GM18870 (cell line): ENCODE data around the gene ADAM33.

Experiments
- ATAC-seq: cut with Tn5 transposase; IDR thresholded peaks from one replicate; pipeline ENCODE4 v1.9.1; 2021; ENCODE audit warnings: moderate library complexity; ENCODE audit not compliant: unreplicated experiment

ADAM33 gene

GRCh38 chr20:3710703-3711483 is 29.1 kb upstream of the ADAM33 start:
- ATAC-seq, result no peak

GRCh38 chr20:3710011-3710466 is 28.2 kb upstream of the ADAM33 start:
- no peak for ATAC-seq

DNA sequence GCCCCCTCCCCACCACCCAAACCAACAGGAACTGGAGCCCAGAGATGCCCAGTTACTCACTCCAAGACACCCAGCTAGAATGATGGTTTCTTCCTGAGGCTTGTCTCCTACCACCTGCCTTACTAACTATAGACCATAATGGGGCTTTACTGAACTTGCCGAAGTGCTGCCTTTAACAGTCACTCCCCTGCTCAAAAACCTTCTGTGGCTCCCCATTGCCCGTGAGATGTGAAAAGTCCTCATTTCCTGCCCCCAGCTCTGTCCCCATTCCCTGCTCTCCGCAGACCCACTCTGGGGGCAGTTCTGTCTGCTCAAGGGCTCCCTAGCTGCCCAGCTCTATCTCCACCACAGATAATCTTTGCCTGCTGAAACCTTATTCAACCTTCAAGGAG is 25.7 kb upstream of the ADAM33 start:
- no peak for ATAC-seq

DNA sequence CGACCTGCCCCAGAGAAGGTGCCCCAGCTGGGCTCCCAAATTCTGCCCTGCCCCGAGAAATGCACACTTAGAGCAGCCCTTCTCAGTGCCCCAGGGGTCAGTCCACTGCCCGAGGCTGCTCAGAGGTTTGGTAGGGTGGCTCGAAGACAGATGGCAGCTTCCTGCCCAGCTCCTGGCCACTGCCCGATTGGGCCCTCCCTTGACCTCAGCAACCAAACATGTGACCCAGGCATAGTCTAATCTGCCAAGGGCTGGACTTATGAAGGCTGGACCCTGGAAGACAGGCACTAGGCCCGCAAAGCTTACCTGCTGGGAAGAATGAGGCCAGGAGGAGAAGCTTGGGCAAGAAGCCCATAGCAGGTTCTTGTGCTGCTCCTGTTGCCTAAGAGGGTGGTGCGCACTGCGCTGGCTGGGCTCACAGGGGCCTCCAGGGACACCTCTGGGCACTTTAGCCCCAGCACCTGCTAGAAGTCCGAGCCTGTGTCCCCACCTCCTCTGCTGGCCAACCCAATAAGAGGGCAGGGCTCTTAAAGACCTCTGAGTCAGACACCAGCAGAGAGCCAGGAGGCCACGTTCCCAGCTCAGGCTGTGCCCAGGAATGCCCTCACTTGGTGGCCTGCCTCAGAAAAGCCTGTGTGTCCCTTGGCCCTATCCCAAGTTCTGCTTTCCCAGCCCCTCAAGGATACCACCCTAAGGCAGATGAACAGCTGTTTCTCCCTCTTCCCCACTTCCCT is 25.1 kb upstream of the ADAM33 start:
- no peak for ATAC-seq

- no peak for ATAC-seq
Observed at GRCh38 chr20:3705970-3706739, 24.3 kb upstream of the ADAM33 start.

DNA sequence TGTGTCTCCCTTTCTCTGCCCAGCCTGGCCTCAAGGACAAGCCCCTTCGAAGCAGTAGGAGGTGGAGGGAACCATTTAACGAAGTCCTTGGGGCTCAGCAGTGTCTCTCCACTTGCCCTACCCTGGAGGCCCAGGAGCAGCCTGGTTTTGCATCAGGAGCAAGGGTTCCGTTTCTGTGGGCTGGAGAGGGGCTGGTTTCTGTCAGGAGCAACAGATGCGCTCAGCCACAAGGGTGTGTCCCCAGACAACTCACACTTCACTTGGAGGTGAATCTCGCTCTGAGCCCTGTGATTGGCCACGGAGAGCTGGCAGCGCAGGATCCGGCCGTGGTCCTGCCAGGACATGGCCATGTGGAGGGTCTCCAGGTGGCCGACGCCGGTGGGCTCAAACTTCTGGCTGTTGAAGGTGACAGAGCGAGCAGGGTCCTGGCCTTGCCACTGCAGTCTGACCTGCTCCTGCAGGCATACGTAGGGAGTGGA is 23.7 kb upstream of the ADAM33 start:
- no peak for ATAC-seq

GRCh38 chr20:3704087-3704486 is 22.3 kb upstream of the ADAM33 start:
- no peak for ATAC-seq

- ATAC-seq, result no peak
Observed at GRCh38 chr20:3702611-3703391, 21.0 kb upstream of the ADAM33 start.

DNA sequence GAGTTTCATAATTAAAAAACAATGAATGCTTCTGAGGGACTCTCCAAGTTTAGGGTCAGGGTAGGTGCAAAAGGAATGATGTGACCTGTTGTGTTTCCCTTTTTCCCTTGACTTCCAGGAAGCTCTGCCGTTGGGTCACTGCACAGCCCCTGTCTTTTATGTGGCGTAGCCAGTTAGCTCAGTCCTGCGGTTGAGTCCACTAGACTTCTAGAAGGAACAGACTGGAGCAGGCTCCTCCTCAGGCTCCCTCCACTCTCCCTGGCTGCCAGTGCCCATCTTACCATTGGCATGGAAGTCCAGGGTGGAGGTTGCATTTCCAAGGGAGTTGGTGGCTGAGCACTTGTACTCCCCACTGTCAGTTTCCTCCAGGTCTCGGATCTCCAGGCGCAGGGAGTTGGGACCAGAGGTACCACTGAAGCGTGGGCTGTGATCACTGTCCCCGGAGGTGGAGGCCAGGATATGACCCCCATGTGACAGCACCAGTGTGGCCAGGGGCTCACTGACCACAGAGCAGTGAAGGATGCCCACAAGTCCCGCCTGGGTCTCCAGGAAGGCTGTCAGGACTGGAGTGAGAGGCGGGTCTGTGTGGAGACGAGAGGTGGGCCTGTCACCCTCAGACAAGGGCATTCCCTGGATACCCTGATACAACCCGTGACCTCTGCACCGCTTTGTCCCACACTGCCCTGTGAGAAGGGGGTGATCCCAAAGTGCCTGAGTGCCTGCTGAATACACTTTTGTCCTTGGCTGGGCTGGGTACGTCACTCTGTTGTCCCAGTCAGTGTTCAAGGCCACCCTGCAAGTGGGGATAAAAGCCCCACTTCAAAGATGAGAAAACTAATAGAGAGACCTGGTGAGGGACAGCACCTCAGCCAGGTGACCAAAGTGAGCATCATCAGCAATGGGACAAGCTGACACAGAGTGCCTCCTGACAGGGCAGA is 19.5 kb upstream of the ADAM33 start:
- ATAC-seq, result no peak

- no peak for ATAC-seq
Observed at GRCh38 chr20:3699037-3699436, 17.2 kb upstream of the ADAM33 start.

DNA sequence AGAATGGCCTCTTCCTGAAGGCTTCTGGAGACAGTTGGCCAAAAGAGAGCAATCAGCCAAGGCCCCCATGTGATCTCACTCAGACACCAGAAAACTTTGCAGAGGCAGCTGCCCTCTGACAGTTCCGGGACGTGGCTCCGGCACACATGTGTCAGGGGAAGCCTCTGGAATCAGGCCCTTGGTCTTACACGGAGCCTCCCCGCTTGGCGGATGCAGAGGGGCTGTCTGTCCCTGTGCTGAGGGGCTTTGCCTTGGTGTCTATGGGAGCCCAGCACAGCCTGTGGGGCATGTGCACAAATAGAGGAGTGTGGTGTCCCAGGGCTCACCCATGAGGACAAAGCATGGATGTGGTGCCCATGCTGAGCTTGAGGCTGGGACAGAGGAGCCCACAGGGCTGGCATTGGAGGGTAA is 16.8 kb upstream of the ADAM33 start:
- ATAC-seq, result no peak

DNA sequence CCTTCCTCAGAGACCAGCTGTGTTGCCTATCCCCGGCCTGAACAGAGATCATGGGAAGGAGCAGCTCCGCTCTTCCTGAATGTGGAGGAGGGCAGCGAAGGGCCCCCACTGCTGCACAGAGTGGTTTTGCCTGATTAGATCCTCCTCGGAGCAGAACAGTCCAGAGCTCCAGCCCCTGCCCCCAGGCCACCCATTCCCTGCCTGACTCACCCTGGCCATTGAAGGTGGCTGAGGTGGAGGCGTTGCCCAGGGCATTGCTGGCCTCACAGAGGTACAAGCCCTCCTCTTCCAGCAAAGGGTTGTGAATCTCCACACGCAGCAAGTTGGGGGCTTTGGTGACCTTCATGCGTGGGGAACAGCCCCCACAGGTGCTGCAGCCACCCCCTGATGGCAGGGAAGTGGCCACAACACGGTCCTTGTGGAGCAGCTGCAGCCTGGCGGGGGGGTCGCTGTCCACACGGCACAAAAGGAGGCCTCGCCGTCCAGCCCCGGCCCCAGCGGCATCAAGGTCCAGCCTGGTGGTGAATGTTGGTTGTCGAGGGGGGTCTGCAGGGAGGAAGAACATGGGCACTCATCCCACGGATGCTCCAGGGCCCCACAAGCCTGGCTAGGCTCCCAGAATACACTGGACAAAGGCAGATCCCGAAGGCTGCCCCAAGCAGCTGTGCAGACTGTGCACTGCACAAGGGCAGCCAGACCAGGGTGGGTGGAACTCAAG is 15.9 kb upstream of the ADAM33 start:
- no peak for ATAC-seq

DNA sequence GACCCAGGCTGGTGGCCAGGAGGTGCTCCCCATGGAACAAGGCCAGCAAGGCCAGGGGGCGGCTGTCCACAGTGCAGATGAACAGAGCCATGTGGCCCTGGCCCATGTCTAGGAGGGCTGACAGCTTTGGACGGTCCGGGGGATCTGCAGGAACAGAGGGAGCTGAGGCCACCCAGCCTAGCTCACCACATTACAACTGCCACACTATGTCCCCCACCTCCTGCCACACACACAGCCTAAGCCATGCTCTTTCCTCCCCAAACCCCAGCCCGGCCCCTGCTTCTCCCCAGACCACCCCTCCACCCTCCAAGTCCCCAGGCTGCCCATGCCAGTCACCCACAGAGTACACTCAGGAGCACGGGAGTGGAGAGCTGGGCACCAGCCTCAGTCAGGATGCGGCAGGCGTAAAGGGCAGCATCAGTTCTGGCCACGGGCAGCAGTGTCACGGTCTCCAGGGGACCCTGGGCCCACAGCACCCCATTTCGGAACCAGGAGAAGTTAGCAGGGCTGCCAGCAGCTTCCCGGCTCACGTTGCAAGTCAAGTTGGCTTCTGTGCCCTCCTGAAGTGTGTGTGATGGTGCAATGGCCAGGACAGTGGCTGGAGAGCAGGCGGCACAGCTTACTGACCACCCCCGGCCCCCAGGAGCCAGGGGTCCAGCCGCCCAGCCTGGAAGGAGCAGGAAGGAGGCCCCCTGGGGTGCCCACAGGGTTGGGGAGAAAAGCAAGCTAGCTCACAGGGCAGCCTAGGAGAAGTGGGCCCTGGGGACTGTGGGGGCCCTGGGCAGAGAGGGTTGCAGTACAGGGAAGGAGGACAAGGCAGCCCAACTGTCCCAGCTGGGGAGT is 15.2 kb upstream of the ADAM33 start:
- ATAC-seq, result no peak

DNA sequence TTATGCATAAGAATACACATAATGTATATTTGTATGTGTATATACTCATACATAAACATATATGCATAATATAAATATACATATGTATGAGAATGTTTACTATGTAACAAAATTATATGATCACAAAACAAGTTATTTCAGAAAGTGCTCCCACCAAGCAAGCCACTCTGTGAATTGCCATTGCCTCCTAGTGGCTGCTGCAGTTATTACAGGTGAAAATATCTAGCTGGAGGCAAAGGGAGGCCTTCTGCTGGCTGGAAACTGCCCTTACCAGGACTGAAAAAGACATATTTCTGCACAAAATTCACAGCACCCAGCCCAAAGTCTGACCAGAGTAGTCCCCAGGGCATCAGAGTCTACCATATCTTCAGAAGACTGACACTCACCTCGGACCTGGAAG is 14.4 kb upstream of the ADAM33 start:
- ATAC-seq, result no peak

GRCh38 chr20:3694864-3695263 is 13.1 kb upstream of the ADAM33 start:
- no peak for ATAC-seq

- no peak for ATAC-seq
Observed at GRCh38 chr20:3693376-3693775, 11.6 kb upstream of the ADAM33 start.

GRCh38 chr20:3692706-3693294 is 11.0 kb upstream of the ADAM33 start:
- ATAC-seq, result no peak

DNA sequence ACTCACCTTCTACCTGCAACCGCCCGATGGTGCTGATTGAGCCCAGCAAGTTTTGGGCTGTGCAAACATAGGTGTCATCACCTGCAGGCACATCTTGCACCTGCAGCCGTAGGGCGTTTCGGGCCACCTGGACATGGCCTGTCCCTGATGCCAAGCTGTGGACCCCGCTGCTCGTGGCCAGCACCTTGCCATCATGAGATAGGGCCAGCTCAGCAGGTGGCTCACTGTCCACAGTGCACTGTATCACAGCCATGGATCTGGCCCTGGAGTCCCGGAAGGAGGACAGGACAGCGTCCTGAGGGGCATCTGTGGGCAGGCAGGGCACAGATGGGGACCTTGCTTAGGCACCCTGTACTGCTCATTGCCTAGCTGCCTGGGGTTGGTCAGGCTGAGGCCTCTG is 10.1 kb upstream of the ADAM33 start:
- ATAC-seq, result no peak
